HUDEP-2 (cell line): ENCODE measurements around the gene SPARC.

Experiments used
- DNase-seq, 76 experiments: peaks; one replicate each; lab custom pipeline; 2025; ENCODE audit not compliant: unreplicated experiment in 76 of 76; lab: John Stamatoyannopoulos, UW

Gene SPARC

DNA sequence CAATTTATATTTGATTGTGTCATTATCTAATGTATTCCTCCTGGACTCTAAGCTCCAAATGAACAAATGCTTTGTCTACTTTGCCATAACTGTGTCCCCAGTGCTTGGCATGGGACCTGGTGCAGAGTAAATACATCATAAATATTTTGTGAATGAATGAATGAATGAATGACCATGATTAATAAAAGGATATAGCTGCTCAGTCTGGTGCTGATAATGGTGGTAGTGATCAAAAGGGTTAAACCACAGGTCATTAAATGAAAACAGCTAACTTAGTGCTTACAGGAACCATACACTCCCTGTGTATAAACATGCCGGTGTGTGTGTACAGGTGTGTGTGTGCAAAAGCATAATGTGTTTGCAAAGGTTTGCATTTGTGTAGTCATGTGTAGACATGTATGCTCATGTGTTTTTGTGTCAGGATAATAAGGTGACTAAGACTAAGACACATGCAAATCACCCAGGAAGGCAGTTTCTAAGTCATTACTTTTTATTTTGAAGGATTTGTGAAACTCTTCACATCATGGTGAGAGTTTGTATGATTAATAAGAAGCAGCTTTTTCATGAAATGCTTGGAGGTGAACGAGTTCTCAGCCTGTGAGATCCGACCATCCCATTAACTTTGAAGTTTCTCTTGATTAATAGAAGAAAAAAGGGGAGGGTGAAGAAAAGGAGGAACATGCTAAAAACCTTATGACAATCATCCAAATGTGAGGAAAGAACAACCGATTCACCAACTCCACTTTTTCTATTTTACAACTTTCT, 24.6 kb downstream of the SPARC start:
- DNase-seq = no peak

DNA sequence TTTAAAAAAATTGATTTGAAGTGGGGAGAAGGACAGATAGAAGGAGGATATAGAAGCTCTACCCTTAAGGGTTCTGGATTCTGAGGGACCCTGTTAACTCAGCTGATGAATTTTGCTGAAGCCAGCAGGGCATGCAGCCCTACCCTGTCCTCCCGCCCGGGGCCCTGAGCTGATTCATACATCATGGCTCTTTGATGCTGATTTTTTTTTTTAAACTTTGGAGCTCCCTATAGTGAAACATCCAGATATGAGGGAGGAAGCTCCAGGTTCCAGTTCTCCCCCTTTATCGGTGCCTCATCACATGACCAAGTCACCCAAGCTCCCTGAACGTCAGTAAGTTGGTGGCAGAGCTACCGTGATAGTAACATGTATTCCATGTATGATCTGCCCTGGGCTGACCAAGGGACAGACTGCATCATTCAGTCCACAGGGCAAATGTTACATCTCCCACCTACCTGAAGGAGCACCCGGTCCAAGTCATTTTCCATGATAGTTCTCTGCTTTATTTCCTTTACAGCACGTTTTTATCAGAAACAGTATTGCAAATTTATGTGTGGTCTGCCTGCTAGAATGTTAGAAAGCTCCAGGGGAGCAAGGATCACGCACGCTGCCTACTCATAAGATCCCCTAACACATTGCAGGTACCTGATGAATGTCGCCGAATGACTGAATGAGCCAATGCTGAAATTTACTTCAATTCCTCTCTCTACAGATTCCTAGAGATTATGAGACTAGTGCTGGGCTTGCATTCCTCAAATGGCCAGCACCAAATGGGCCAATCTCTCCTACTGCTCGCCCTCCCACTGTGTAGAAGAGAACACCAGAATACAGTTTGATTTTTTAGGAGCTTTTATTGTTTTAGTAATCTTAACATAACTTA, 25.9 kb downstream of the SPARC start:
- no peak for DNase-seq

DNA sequence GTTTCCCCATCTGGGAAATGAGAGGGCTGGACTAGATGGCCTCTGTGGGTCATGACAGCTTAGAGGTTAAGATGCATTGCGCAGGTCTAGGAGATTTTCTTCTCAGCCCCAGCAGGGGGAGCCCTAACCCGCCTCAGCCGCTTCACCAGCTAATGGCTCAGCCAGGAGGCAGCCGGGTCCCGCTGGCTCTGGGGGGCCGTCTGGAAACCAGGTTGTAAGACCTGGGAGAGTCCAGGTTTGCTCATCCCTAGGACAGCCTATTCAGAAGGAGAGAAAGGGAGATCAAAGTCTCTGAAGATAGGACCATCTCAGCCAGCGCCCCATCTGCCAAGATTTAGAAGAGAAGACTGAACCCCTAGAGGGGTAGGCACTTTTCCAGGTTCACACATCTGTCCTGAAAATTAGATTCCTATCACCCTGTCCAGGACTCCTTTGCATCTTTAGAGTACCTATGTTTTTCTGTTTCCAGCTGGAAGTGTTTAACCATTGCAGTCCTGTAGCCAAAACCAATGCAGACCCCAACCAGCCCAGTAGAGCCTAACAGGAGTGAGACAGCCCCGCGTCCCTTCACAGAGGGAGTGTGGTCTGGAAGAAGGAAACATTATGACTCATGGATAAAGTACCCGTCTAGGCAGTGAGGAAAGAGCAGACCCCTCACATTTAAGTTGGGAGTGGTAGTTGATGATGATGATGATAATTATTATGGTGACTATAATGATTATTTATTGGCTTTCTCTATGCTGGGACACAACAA, 27.5 kb downstream of the SPARC start:
- peak in 66 of 76 experiments; percentile 3 to 79 (median 51) for DNase-seq

DNA sequence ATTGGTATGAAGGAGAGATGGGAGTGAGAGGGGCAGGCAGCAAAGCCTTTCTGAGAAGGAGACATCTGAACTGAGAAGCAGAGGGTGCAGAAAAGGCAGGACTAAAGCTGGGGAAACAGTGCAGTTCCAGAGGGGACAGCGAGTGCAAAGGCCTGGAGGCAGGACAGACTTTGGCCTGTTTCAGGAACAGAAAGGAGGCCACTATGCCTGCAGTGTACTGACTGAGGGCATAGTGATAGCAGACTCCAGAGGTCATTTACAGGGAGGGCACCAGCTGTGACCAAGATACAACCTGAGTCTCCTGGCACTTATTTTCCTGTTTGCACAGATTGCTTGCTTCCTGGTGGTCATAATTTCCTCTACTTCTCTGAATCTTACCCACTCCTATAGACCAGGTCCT, 29.6 kb downstream of the SPARC start:
- no peak for DNase-seq

DNA sequence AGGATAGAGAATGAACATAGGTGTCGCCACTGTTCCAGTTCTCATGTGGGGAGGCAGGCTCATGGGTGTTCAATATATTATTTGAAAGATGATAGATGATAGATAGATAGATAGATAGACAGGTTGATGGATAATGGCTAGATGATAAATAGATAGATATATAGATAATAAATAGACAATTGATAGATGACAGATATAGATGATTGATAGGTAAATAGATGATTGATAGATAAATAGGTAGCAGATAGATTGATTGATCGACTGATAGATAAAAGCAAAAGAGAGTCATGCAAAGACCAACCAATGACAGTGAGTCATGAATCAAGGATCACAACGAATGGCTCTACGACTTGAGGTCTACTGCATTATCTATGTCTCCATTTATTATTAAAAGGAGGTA, 30.4 kb downstream of the SPARC start:
- no peak for DNase-seq

DNA sequence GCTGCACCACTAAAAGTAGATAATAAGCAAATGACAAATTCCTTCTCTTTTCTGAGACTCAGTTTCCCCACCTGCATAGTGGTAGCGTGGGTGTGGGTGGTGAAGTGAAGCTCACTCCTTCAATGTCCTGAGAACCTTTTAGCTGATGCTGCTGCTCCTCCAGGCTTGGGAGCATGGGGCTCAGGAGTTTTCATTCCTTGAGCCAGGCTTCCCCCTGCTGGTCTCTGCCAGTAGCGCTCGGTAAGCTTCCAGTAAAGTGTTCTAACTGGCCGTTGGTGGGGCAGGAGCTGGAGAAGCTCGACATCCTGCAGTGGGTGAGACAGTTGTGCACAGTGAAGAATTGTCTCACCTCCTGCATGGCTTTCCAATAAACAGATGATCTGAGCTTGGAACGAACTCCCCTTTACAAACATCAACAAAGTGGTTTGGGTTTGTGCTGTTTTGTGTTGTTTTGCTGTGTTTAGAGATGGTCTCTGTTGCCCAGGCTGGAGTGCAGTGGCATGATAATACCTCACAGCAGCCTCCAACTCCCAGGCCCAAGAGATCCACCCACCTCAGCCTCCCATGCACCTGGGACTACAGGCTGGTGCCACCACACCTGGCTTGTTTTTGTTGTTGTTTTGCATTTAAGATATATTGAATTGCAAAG, 34.6 kb downstream of the SPARC start:
- peak in 67 of 76 experiments; percentile 2 to 76 (median 34) for DNase-seq

DNA sequence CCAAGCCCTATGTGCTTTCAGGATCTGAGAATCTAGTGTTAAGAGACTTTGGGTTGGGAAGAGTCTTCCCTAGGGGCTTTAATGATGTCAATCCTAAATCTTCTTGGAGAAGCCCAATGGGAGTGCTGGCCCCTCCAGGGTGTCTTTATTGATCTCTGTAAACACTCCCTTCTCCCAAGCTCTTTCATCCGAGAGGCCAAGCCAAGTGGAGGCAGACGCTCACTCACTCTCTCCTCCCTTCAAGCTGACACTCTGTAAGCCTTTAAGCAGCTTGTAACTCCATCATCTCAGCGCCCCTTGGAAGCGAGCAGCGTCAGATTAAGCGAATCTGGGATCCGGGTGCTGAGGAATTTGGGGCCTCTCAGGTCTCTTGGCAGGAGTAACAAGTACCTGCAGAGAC, 37.7 kb downstream of the SPARC start:
- no peak for DNase-seq

DNA sequence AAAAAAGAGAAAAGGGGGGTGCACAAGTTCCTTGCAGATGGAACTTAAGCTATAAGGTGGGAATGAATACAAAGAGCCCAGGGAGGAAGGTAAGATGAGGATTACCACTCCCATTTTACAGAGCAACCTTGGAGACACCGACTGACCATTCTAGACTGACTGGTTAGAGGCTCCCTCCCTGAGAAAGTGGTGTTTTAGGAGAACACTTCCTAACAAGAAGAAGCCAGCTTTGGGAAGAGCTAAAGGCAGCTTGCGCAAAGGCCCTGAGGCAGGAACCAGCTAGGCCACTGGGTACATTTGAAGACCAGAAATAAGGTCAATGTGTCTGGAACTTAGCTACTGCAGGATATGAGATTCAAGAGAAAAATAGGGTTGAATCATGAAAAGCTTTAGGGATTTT, 38.6 kb downstream of the SPARC start:
- DNase-seq = no peak

DNA sequence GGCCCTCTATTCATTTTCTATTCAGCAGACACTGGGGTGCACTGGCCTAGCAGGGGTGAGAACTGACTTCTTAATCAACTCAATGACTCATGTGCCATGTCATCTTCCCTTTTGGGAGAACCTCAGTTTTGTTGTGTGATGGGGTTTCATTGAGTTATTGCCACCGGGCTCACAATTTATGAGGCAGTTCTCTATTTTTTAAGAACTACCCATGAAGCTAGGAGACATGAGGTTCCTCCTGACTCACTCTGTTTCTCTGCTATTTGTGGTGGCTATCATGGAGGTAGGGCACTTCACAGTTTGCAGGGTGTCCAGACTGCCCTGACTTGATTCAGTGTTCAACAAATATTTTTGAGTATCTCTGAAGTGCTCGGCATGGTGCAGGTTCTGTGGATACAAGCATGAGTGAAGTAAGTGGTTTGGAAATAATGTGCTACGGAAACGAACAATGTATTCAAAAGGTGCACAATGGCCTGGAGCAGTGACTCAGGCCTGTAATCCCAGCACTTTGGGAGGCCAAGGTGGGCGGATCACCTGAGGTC, 39.3 kb downstream of the SPARC start:
- no peak for DNase-seq

DNA sequence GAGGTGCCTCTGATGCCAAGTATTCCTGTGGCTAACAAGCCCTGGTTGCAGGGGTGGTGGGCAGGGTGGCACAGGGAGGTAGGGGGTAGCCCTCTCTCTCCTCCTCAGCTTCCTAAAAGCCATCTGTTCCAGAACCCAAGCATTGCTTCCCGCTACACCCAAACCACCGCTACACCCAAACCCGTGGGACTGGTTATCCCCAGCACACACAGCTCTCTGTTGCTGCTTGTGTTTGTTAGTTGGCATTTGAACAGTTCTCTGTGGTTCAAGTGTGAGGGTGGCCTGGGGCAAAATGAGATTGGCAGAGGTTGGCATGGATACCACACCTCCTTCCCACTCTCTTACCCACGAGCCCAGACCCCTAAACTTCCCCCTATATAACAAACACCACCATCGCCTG, 40.4 kb downstream of the SPARC start:
- no peak for DNase-seq

DNA sequence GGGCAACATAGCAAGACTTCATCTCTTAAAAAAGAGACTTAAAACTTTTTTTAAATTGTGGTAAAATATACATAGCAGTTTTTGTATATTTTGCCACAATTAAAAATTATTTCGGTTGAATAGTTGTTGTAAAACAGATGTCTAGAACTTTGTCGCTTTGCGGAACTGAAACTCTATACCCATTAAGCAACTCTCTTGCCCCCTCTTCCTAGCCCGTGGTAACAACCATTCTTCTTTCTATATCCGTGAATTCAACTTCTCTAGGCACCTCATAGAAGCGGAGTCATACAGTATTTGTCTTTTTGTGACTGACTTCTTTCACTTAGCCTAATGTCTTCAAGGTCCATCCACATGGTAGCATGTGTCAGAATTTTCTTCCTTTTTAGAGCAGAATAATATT, 43.3 kb downstream of the SPARC start:
- DNase-seq = no peak

DNA sequence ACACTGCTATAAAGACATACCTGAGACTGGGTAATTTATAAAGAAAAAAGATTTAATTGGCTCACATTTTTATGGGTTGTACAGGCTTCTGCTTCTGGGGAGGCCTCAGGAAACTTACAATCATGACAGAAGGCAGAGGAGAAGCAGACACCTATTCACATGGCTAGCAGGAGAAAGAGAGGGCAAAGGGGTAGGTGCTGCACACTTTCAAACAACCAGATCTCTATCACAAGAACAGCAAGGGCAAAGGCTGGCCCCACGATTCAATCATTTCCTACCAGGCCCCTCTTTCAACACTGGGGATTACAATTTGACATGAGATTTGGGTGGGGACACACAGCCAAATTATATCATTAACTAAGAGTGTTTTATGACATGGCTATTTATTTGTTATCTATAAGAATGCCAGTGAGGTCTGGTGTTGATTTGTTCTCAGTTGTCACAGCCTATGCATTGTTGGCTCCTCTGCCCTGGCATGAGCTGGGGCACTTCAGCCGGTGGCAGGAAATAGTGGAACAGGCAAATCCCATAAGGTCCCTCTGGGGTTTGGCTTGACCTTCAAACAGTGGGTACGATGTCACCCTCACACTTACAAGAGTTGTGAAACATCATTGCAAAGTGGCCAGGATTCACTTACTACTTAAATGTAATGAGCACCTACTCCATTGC, 44.1 kb downstream of the SPARC start:
- DNase-seq = no peak

DNA sequence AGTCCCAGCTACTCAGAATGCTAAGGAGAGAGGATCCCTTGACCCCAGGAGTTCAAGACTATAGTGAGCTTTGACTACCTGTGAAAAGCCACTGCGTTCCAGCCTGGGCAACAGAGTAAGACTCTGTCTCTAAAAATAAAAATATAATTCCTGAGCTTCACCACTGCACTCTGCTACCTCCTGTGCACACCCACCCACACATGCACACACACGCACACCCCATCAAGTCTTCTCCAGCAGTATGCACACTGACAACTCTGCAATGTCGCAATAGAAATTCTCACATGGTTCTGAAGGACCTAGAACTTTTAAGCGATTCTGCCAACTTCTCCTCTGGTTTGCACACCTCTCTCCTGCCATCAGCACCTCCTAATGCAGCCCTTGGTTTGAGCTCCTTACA, 48.1 kb downstream of the SPARC start:
- no peak for DNase-seq

DNA sequence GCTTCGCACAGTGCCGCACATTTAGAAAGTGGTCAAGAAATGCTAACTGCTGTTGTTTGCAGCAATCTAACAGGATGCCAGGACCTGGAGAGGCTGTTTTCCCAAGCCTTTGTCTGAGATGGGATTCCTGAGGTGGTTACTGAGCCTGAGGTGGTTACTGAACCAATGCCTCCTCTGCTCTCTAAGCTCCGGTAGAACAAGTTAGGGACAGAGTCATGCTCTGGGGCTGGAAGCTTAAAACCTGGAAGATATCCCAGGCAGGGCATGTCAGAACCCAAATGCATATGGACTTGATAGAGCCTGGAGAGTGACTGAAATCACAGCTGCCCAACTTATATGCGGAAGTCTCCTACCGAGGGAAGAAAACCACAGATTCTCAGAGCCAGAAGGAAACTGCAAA, 49.0 kb downstream of the SPARC start:
- DNase-seq = no peak

DNA sequence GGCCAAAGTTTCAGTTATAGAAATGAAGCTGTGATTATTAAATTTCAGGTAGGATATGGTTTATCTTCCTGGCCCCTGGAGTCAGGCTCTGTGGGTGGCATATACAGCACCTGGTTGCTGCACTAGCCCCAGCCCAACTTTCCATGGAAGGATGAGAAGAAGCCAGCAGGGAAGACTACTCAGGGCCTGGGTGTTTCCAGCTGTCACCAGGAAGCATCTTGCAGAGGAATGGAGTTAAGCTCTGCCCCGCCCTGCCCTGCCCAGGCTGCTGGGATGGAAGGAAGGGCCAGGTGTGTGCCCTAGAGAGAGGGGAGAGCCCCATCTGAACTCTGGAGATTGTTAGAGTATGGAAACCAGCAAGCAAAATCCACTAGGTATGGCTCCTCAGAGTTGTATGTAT, 52.8 kb downstream of the SPARC start:
- no peak for DNase-seq

DNA sequence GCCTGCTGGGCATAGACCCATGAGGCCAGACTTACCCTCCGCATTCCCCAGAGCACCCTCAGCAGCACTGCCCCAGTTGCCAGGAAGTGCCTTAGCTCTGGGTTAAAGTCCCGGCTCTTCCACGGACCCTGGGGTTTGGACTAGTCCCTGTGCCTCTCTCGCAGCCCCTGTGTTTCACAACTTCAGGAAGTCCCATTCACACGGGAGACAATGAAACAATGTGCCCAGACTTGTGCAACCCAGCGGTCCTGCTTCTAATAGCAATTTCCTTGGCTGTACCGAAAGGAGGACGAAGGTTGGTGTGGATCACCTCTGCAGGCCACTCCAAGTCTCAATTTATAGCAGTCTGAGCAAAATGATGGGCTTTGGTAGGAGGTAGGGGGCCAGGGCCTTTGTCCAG, 53.8 kb downstream of the SPARC start:
- DNase-seq = no peak

DNA sequence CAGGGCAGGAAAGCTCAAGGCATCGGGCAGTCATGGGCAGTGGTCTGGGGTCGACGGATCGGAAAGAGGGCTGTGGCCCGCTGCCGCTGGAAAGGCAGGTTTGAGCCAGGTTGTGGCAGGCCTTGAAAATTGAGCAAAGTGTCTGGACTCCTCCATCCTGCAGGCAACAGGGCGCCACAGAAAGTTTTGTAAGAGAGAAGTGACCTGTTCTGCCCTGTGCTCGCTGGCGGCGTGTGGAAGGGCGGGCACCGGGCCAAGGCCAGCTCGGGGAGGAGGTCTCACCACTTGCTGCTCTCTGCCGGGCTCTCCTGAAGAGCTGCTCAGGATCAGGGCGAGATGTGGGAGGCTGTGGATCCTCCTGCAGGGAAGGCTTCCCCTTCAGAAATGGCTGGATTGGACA, 54.2 kb downstream of the SPARC start:
- no peak for DNase-seq

DNA sequence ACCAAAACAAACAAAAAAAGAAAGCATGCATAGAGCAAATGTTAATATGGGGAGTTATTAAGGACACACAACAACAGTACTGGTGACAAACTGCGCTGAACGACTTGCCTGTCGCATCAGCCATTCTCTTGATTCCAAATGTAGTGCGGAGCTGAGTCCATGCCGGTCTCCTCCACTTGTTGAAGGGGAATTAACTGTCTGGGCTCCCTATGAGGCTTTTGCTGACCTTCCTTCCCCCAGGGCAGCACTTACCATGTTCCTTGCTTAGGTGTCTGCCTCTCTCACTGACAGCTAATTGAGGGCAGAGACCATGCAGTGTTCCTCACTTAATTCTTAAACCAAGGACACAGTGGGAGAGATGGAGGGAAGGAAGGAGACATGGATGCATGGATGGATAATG, 54.8 kb downstream of the SPARC start:
- DNase-seq = no peak

DNA sequence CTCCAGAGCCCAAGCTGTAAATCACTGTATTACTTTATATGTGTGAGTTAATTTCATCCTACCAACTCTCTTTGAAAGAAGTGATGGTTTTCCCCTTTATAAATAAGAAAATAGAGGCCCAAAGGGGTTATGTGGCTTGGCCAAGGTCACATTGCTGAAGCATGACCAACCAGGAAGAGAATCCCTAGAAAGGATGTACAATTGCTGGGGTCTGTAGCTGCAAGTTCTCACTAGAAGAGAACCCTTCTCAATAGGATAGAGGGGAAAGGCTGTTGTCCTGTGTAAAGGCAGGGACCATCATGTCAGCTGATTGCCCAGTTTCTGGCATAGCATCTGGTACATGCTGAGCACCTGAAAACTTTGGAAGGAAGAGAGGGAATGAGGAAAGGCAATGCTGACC, 56.6 kb downstream of the SPARC start:
- no peak for DNase-seq
